Hepatocyte (in vitro differentiated cells): ENCODE measurements around the gene ALDH5A1. TPM values are rescaled to one million over a fixed set of nuclear protein-coding genes. Genes with fewer than 3 reads are reported as not detected.

ENCODE experiments used
- DNase-seq: peaks from one replicate; pipeline ENCODE4 v3.0.0-alpha.2; 2016; ENCODE audit warnings: low spot score
- H2AFZ ChIP-seq: fragments of 200-600 bp; sonication (generic); 2 replicates; pipeline ENCODE4 v1.6.0; 2016; ENCODE audit warnings: antibody characterized with exemption, mild to moderate bottlenecking
- H3K27ac ChIP-seq: fragments of 200-600 bp; sonication (generic); 2 replicates; pipeline ENCODE4 v1.5.1; 2016; ENCODE audit warnings: mild to moderate bottlenecking
- H3K27me3 ChIP-seq: fragments of 200-600 bp; sonication (generic); 2 replicates; pipeline ENCODE4 v1.6.1; 2016
- H3K36me3 ChIP-seq: fragments of 200-600 bp; sonication (generic); replicated peaks from 2 replicates; pipeline ENCODE4 v1.5.1; 2016; ENCODE audit warnings: low read depth; ENCODE audit not compliant: insufficient read depth
- H3K4me1 ChIP-seq: fragments of 200-600 bp; sonication (generic); 2 replicates; pipeline ENCODE4 v1.5.1; 2016; ENCODE audit warnings: mild to moderate bottlenecking, moderate library complexity; ENCODE audit not compliant: insufficient read depth
- H3K4me2 ChIP-seq: fragments of 200-600 bp; sonication (generic); 2 replicates; pipeline ENCODE4 v1.6.0; 2016
- H3K4me3 ChIP-seq: fragments of 200-600 bp; sonication (generic); 2 replicates; pipeline ENCODE4 v1.5.1; 2016; ENCODE audit warnings: mild to moderate bottlenecking
- H3K79me2 ChIP-seq: fragments of 200-600 bp; sonication (generic); 2 replicates; pipeline ENCODE4 v1.6.0; 2017; ENCODE audit warnings: mild to moderate bottlenecking
- H3K9me2 ChIP-seq: fragments of 200-600 bp; sonication (generic); replicated peaks from 2 replicates; pipeline ENCODE4 v1.6.0; 2017; ENCODE audit warnings: mild to moderate bottlenecking; ENCODE audit not compliant: insufficient read depth
- H3K9me3 ChIP-seq: fragments of 200-600 bp; sonication (generic); 2 replicates; pipeline ENCODE4 v1.5.1; 2016; ENCODE audit warnings: low read depth, mild to moderate bottlenecking
- H4K20me1 ChIP-seq: fragments of 200-600 bp; sonication (generic); 2 replicates; pipeline ENCODE4 v1.6.0; 2016; ENCODE audit warnings: mild to moderate bottlenecking; ENCODE audit not compliant: insufficient read depth, poor library complexity, severe bottlenecking
- EZH2 ChIP-seq: fragments of 200-600 bp; sonication (generic); IDR thresholded peaks from 2 replicates; pipeline ENCODE4 v1.6.1; 2016; ENCODE audit warnings: antibody characterized with exemption, mild to moderate bottlenecking, borderline replicate concordance
- EZH2phosphoT487 ChIP-seq: fragments of 200-600 bp; sonication (generic); IDR thresholded peaks from one replicate; pipeline ENCODE4 v1.6.1; 2018; ENCODE audit warnings: antibody characterized with exemption, mild to moderate bottlenecking, low read depth, moderate library complexity; ENCODE audit not compliant: unreplicated experiment, severe bottlenecking
- WGBS: methylation state at CpG from one replicate; pipeline ENCODE4 v1.1.6; 2016; ENCODE audit warnings: low lambda C conversion rate; ENCODE audit errors: missing lambda C conversion rate; 5-methylcytosine and 5-hydroxymethylcytosine counted together
- polyA plus RNA-seq: library from polyadenylated mRNA; unstranded; fragments of >200 nt; fragmentation: Nextera tagmentation; extraction: Ambion mirVana; gene quantifications from 2 replicates; pipeline ENCODE4 v1.2.1, GENCODE V29; 2016
- total RNA-seq: library from RNA; depleted of rRNA; stranded (reverse); fragments of >200 nt; gene quantifications from 2 replicates; pipeline ENCODE4 v1.2.3, GENCODE V29; 2014
- TF ChIP-seq, protein P1 (sequence below): fragments of 200-600 bp; sonication (generic); IDR thresholded peaks from 2 replicates; pipeline ENCODE4 v1.5.1; 2016; ENCODE audit warnings: antibody characterized with exemption, mild to moderate bottlenecking; ENCODE audit not compliant: poor library complexity

The ALDH5A1 gene
- total RNA-seq, result 15.3 and 16.8 TPM in 2 replicates
- polyA plus RNA-seq, result 10.7 and 12.3 TPM in 2 replicates

DNA sequence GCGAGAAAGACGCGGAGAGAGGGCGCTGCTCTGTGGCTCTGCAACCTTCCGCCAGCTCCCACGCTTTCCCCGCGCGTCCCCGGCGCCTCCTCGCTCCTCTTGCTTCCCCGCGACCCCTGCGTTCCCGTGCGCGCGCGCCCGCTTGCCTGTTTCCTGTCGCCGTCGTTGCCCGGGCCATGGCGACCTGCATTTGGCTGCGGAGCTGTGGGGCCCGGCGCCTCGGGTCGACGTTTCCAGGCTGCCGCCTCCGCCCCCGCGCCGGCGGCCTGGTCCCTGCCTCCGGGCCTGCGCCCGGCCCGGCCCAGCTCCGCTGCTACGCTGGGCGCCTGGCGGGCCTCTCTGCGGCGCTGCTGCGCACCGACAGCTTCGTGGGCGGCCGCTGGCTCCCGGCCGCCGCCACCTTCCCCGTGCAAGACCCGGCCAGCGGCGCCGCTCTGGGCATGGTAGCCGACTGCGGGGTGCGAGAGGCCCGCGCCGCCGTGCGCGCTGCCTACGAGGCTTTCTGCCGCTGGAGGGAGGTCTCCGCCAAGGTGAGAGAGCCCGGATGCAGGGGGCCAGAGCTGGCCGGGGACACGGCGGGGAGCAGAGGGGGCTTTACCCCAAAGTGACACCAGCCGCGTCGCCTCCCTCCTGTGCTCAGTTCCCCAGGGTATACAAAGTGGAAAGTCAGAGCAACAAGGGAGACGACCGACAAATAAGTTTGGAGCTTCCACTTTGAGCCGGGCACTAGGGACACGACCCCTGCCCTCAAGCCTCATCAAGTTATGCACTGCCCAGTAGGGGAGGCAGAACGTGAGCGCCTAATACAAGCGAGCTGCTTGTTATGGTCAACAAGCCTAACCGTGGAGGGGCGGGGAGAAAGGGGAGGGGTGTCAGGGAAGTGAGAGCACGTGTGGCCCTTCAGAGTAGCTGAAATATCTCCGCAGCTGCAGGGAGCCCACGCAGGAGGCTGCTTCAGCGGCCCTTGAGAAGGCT lies at the start of gene ALDH5A1:
TSS of gene ALDH5A1 (plus strand) at position 149 of the 975 bp plus-strand sequence. CDS start at position 177, 28 bp downstream.
- TF ChIP-seq EZH2, result no peak
- TF ChIP-seq, protein P1, sequence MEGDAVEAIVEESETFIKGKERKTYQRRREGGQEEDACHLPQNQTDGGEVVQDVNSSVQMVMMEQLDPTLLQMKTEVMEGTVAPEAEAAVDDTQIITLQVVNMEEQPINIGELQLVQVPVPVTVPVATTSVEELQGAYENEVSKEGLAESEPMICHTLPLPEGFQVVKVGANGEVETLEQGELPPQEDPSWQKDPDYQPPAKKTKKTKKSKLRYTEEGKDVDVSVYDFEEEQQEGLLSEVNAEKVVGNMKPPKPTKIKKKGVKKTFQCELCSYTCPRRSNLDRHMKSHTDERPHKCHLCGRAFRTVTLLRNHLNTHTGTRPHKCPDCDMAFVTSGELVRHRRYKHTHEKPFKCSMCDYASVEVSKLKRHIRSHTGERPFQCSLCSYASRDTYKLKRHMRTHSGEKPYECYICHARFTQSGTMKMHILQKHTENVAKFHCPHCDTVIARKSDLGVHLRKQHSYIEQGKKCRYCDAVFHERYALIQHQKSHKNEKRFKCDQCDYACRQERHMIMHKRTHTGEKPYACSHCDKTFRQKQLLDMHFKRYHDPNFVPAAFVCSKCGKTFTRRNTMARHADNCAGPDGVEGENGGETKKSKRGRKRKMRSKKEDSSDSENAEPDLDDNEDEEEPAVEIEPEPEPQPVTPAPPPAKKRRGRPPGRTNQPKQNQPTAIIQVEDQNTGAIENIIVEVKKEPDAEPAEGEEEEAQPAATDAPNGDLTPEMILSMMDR, result peak; percentile 37

DNA sequence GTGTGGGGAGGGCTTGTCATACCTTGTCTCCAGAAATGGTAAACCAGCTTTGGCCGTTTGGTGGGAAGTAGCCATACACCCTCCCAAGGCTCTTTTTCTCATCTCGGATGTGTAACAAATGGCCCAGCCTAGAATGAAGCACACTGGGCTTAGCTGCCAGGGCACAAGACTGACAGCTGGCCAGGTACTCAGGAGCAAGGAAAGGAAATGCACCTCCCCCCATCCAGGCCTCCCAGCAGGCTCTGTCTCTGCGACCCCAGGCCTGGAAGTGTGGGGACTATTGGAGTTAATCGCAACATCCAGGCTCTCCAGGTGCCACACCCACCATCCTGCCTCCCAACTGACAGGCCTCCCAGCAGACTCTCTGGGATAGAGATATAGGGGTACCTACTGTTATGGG lies 49.1 kb upstream of the ALDH5A1 start:
- 71% methylated on average over 4 of the region's 4 CpGs for WGBS
- Histone ChIP-seq H3K4me3 (no peak overlapping the region), H3K4me2 (no peak overlapping the region)

More for the DNA sequence above, at the start of gene ALDH5A1:
- peak within 1 kb of the TSS; percentile 99 for H2AFZ ChIP-seq
- peak within 1 kb of the TSS; percentile 65 for H3K27ac ChIP-seq
- H3K79me2 ChIP-seq, result peaks cover 2% of the 10 kb centered on the region
- DNase-seq, result peak; percentile 86
- no peaks in the 10 kb centered on the region for H3K9me2 ChIP-seq
- H3K4me1 ChIP-seq, result peaks cover 5% of the 10 kb centered on the region
- H3K27me3 ChIP-seq, result no peaks in the 10 kb centered on the region
- WGBS, result 1% methylated on average over 87 of the region's 93 CpGs
- H4K20me1 ChIP-seq, result no peaks in the 10 kb centered on the region
- H3K9me3 ChIP-seq, result no peaks in the 10 kb centered on the region
- no peaks in the 10 kb centered on the region for H3K36me3 ChIP-seq
- H3K4me2 ChIP-seq, result peak within 1 kb of the TSS; percentile 95
- peak within 1 kb of the TSS; percentile 76 for H3K4me3 ChIP-seq

DNA sequence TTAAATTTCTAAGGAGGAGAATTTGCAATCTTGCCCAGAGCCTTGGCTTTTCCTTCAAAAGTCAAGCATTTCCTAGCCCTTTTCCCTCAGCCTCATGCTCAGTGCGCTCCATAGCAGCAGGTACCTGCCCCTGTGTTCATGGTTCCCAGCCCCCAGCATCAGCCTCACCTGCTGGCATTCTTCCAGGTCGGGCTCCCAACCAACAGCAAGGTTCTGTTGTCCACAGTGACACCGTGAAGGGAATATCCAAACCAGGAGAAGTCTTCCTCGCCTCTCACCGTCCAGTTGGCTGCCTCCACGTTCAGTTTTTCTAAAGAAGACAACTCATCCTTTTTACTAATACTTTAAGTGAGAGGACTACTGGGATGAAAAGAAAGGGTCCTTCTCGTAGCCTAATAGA lies 48.1 kb upstream of the ALDH5A1 start:
- Histone ChIP-seq H3K79me2 (no peaks in the 10 kb centered on the region), H2AFZ (no peak overlapping the region), H3K4me2 (no peak overlapping the region), H3K27me3 (no peaks in the 10 kb centered on the region), H3K36me3 (no peaks in the 10 kb centered on the region), H4K20me1 (no peaks in the 10 kb centered on the region), H3K4me1 (no peaks in the 10 kb centered on the region), H3K27ac (no peak overlapping the region), H3K4me3 (no peak overlapping the region), H3K9me2 (no peaks in the 10 kb centered on the region), H3K9me3 (no peaks in the 10 kb centered on the region)
- DNase-seq, result no peak
- 93% methylated on average over 7 of the region's 7 CpGs for WGBS
- TF ChIP-seq EZH2phosphoT487 (no peak), EZH2 (no peak)
- TF ChIP-seq, protein P1, result no peak

More for the DNA sequence above, 49.1 kb upstream of the ALDH5A1 start:
- H3K27ac ChIP-seq, result no peak overlapping the region
- no peaks in the 10 kb centered on the region for H3K4me1 ChIP-seq
- no peaks in the 10 kb centered on the region for H3K36me3 ChIP-seq
- H3K27me3 ChIP-seq, result no peaks in the 10 kb centered on the region
- no peak for DNase-seq
- H3K9me2 ChIP-seq, result no peaks in the 10 kb centered on the region
- H3K9me3 ChIP-seq, result no peaks in the 10 kb centered on the region
- no peak for TF ChIP-seq EZH2phosphoT487
- TF ChIP-seq EZH2, result no peak
- TF ChIP-seq, protein P1, result no peak
- no peaks in the 10 kb centered on the region for H4K20me1 ChIP-seq
- H3K79me2 ChIP-seq, result no peaks in the 10 kb centered on the region
- H2AFZ ChIP-seq, result no peak overlapping the region
